Colonic mucosa (tissue), 4 donors: ENCODE data around the gene CDC42BPG. TPM values are rescaled to one million over a fixed set of nuclear protein-coding genes. Genes with fewer than 3 reads are reported as not detected.
A peak's percentile ranks its signal among the peaks of the same experiment; 100 is the strongest.

Experiments used
- DNase-seq: peaks from one replicate; pipeline ENCODE4 v3.0.0-alpha.2; 2020
- H3K27ac ChIP-seq: fragments of 200-600 bp; one replicate; pipeline ENCODE4 v1.8.0; 2021
- H3K27me3 ChIP-seq: fragments of 200-600 bp; one replicate; pipeline ENCODE4 v1.8.0; 2021
- H3K36me3 ChIP-seq: fragments of 200-600 bp; one replicate; pipeline ENCODE4 v1.8.0; 2021
- H3K4me1 ChIP-seq: fragments of 200-600 bp; one replicate; pipeline ENCODE4 v1.8.0; 2021; ENCODE audit warnings: mild to moderate bottlenecking
- H3K4me3 ChIP-seq: fragments of 200-600 bp; one replicate; pipeline ENCODE4 v1.8.0; 2021
- H3K9ac ChIP-seq, 2 donors: one replicate each; pipeline ENCODE4 v1.7.0; 2013; ENCODE audit warnings: control low read depth in 2 of 2, low read depth in 2 of 2, low read length in 2 of 2
- H3K9me3 ChIP-seq: fragments of 200-600 bp; one replicate; pipeline ENCODE4 v1.8.0; 2021
- intact Hi-C: fragments of 100-400 bp; cut with DNase I; formaldehyde crosslinking; loops from one replicate; pipeline ENCODE4 v1.14.1; 2022
- total RNA-seq, 2 donors: library from RNA; stranded (reverse); fragmentation: NEBNext Ultra II Directional in 1 of 2; extraction: Animal tissue kit (Norgen Biotek cat#: 25700) in 1 of 2; gene quantifications; one replicate each; pipeline ENCODE4 v1.2.1, GENCODE V29; 2021
- TF ChIP-seq, protein P1 (sequence below): fragments of 200-600 bp; IDR thresholded peaks from one replicate; pipeline ENCODE4 v1.8.0; 2022; ENCODE audit warnings: antibody characterized with exemption, mild to moderate bottlenecking
- donor health status: healthy.
- donor health status: DM: no; HTN: no; CAD: no.
- donor health status: DM: no; HTN: no; CAD: no.

Gene CDC42BPG
- total RNA-seq, 2 donors from 2014 or later = 29.3 to 41.6 TPM

DNA sequence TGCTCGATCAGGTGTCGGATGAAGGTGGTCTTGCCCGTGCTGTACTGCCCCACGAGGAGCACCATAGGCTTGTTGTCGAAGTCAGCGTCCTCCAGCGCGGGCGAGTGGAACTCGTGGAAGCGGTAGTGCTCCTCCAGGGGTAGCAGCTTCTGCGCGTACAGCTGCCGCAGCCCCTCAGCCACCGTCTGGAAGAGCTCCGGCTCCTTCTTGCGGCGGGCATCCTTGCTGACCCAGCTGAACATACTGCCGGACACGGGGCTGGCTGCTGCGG, 33.7 kb upstream of the CDC42BPG start:
- intact Hi-C loops = no loop called here
- Histone ChIP-seq H3K9me3 (no peaks in the 10 kb centered on the region), H3K9ac (peak overlapping the region; percentile 92 to 94), H3K27ac (peak overlapping the region; percentile 88), H3K27me3 (no peaks in the 10 kb centered on the region), H3K4me1 (peaks cover 22% of the 10 kb centered on the region), H3K36me3 (no peaks in the 10 kb centered on the region), H3K4me3 (peak overlapping the region; percentile 94)
- DNase-seq = no peak
- TF ChIP-seq, protein P1, sequence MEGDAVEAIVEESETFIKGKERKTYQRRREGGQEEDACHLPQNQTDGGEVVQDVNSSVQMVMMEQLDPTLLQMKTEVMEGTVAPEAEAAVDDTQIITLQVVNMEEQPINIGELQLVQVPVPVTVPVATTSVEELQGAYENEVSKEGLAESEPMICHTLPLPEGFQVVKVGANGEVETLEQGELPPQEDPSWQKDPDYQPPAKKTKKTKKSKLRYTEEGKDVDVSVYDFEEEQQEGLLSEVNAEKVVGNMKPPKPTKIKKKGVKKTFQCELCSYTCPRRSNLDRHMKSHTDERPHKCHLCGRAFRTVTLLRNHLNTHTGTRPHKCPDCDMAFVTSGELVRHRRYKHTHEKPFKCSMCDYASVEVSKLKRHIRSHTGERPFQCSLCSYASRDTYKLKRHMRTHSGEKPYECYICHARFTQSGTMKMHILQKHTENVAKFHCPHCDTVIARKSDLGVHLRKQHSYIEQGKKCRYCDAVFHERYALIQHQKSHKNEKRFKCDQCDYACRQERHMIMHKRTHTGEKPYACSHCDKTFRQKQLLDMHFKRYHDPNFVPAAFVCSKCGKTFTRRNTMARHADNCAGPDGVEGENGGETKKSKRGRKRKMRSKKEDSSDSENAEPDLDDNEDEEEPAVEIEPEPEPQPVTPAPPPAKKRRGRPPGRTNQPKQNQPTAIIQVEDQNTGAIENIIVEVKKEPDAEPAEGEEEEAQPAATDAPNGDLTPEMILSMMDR = no peak

DNA sequence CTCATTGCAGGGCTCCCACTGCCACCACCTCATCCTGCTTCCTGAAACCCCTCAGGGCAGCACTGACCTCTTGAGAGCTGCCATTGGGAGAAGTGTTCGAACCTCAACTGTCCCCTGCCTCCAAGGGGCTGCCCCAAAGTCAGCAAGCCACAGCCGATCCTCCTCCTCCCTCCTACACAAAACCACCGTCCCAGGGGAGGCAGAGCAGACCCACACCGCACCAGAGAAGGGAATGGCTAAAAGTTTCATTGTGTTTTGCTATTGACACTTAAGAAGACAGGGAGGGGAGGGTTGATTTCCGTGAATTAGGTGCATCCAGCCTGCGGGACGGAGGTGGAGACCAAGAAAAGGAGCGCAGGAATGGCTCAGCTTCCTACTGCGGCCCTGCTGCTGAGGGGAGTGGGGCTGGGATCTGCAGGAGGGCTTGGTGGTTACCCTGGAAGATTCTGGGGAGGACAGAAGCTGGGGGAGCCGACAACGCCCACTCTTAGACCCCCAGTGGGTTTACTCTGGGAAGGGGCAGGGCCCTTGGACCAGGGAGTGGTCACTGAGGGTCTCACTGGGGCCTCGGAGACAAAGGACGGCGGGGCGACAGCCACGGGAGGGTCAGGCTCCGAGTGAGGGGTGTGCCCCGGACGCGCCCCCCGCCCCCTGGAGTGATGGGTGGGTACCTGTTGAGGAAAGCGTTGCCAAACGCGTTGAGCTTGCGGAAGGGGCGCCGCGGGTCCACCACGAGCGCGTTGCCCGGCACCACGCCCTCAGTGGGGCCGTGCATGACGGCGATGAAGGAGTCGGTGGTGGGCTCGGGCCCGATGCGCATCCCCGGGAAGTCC, 33.2 kb upstream of the CDC42BPG start:
- Histone ChIP-seq H3K27ac (peak overlapping the region; percentile 88), H3K27me3 (no peaks in the 10 kb centered on the region), H3K36me3 (no peaks in the 10 kb centered on the region), H3K4me3 (peak overlapping the region; percentile 94), H3K9ac (peak overlapping the region; percentile 92 to 94), H3K4me1 (peaks cover 28% of the 10 kb centered on the region), H3K9me3 (no peaks in the 10 kb centered on the region)
- DNase-seq = peak; percentile 36
- TF ChIP-seq, protein P1 = no peak
- intact Hi-C loops = no loop called here

DNA sequence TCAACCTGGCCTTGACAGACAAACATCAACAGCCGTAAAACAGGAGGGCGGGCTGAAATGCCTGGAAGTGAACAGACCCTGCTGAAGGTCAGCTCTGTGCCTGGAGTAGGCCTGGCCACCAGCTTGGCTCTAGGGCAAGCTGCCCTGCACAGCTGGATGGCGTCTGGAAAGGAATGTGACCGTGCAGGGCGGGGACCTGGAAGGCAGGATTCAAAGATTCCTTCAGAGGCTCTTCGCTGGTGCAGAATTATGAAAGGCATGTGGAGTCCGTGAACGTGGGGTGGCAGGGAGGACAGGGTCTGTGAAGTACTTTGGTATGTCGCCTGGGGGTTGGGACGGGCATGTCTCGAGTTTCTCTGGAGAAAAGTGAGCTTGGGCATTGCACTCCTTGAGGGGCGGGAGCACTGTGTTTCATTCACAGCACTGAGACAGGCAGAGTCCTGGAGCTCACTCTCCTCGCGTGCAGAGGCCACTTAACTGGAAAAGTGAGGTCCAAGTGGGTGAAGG, 32.4 kb upstream of the CDC42BPG start:
- no peaks in the 10 kb centered on the region for H3K36me3 ChIP-seq
- H3K4me1 ChIP-seq = peaks cover 35% of the 10 kb centered on the region
- H3K9me3 ChIP-seq = no peaks in the 10 kb centered on the region
- H3K4me3 ChIP-seq = peak overlapping the region; percentile 94
- H3K27ac ChIP-seq = peak overlapping the region; percentile 88
- no peaks in the 10 kb centered on the region for H3K27me3 ChIP-seq
- TF ChIP-seq, protein P1 = no peak
- peak overlapping the region; percentile 92 to 94 for H3K9ac ChIP-seq
- peak; percentile 65 for DNase-seq
- intact Hi-C loops = no loop called here

DNA sequence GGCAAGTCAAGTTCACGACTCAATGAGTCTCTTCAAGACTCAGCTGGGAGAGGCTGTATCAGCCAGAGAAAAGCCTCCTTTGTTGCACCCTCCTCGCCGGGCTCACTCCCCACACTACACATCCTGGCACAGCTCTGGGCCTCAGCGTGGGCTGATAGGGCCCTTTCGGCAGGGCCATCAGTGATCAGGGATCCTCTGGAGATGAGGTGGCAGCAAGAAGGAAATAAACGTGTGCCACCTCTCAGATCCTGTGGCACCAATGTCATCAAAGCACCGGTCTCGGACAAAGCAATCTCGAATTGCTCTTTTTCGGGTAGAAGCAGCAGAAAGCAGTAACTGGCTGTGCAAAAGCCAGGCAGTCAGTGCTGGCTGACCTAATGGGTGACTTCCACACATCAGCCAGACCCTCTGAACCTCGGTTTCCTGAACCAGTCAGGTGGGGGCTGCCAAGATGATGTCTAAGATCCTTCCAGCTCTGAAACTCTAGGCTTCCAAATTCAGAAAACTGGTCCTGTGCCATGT, 31.8 kb upstream of the CDC42BPG start:
- DNase-seq = no peak
- Histone ChIP-seq H3K9ac (peak overlapping the region; percentile 92 to 94), H3K27me3 (no peaks in the 10 kb centered on the region), H3K36me3 (no peaks in the 10 kb centered on the region), H3K4me1 (peaks cover 41% of the 10 kb centered on the region), H3K4me3 (peak overlapping the region; percentile 94), H3K9me3 (no peaks in the 10 kb centered on the region), H3K27ac (peak overlapping the region; percentile 88)
- intact Hi-C loops = no loop called here
- TF ChIP-seq, protein P1 = no peak

DNA sequence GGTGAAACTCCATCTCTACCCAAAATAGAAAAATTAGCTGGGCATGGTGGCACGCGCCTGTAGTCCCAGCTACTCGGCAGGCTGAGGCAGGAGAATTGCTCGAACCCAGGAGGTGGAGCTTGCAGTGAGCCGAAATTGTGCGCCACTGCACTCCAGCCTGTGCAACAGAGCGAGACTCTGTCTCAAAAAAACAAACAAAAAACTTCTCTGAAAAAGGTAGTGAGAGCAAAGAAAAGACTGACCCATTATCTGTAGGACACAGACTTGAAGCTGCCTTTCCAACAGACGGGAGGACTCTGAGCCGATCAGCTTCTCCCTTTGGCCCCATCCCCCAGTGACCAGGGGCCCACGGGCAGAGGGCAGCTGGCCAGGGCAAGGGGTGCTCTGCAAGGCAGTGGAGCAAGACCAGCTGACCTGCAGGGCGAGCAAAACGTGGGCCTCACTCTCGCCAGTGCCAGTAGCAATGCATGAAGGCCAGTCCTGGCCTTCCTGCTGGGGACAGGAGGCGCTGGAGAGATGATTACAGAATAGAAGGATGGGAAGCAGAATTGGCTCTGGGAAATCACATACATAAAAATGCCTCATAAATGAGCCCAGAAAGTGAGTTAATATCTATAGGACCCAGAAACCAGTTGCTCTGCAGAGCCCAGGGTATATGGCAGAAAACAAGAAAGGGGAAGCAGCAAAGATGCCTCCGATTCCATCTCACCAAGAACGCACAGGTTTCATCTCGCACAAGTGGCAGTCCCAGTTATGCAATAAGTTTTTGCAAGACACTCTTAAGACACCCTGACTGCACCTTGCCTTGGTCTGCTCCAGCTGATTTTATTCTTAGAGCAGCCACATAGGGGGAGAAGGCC, 31.1 kb upstream of the CDC42BPG start:
- no peaks in the 10 kb centered on the region for H3K36me3 ChIP-seq
- peak overlapping the region; percentile 40 to 92 for H3K9ac ChIP-seq
- H3K4me1 ChIP-seq = peaks cover 47% of the 10 kb centered on the region
- DNase-seq = no peak
- H3K9me3 ChIP-seq = no peaks in the 10 kb centered on the region
- TF ChIP-seq, protein P1 = no peak
- intact Hi-C loops = no loop called here
- H3K4me3 ChIP-seq = peak overlapping the region; percentile 94
- no peaks in the 10 kb centered on the region for H3K27me3 ChIP-seq
- H3K27ac ChIP-seq = peak overlapping the region; percentile 88
